IPS-18c (cell line): ENCODE data around the gene MAB21L1.

Experiments
- H3K4me3 ChIP-seq: 2 replicates; pipeline ENCODE4 v1.7.0; 2013; ENCODE audit warnings: low read depth, mild to moderate bottlenecking, low read length, moderate library complexity; ENCODE audit not compliant: insufficient read depth
- H3K9me3 ChIP-seq: one replicate; pipeline ENCODE4 v1.6.1; 2013; ENCODE audit warnings: mild to moderate bottlenecking, low read length, moderate library complexity; ENCODE audit not compliant: control insufficient read depth, insufficient read depth

Gene MAB21L1

DNA sequence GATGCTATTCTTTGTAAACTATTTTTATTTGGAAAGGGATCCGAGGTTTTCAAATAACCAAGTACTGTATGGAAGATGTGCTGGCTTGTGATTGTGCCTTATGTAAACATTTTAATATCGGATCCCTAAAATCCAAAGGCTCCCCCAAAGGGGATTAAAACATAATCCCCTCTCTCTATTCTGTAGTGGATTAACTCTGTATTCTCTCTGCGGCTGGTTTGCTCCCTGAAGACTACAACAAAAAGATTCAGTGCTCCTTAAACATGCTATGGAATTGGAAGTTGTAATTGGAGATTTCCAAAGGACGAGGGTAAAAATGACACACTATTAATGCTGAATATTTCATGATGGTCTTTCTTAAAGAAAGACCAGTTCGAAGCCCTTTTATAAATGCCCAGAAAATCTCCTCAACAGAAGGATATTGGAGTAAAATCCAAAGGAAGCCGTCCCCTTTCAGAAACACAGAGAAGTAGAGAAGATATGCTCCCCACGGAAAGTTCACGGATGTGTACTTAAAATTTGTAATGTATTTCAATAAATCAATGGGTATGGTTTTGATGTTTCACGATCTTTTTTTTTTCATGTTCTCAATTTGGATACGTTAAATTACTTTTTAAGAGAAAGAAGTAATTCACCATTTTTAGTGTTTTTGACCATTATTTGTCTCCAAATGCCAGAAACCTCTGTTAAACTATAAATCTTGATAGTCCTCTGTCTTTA lies 6.5 kb downstream of the MAB21L1 start:
- no peak overlapping the region for H3K4me3 ChIP-seq

DNA sequence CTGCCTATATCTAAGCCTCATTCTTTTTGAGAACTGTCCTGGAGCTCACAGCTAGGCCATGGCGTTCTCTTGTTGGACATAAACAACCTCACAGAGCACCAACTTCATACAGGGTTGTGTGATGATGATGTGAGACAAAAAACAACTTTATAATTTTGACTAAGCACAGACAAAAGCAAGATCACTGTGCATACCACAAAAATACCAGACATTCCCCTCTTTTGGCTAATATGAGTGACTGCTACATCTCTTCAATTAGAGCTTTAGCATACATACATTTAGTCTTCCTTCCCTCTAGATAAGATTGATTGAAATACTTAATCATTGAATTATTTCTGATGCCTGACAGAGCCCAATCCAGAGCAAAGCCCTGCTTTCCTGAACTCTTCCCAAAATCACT lies 8.3 kb downstream of the MAB21L1 start:
- Histone ChIP-seq H3K9me3 (no peaks in the 10 kb centered on the region), H3K4me3 (no peak overlapping the region)

More for the DNA sequence above, 6.5 kb downstream of the MAB21L1 start:
- no peaks in the 10 kb centered on the region for H3K9me3 ChIP-seq

DNA sequence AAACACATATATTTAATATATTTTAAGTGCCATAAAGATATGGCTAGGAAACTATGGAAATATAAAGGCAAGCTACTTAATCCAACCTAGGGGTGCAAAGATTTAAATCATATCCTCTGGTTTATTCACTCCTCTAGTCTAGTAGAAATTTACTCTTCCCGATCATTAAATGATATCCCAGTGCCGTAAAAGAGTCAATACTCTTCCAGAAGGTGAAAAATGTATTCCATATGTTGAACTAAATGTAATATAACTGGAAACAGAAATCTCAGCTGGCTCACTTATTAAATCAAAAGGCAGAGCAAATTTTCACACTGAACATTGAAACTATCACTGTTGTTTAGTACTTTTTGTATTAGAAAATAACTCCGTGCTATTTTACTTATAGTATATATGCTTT lies 11.1 kb downstream of the MAB21L1 start:
- no peaks in the 10 kb centered on the region for H3K9me3 ChIP-seq
- H3K4me3 ChIP-seq, result no peak overlapping the region

DNA sequence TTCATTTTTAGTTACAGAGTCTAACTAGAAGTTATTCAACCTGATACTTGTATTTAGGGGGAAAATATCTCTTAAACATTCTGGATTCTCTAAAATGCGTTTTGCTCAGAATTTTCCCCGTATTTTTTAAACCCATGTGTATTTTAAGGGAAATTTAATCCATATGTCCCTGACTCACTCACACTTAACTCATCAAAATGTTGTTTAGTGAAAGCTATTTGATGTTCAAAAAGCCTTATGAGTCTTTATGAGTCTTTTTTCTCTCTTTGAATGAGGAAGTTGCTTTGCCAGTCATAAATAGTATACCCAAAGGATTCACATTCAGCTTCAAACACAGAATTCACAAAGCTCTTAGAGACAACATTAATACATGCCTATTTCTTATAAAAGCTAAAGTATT lies 16.4 kb downstream of the MAB21L1 start:
- Histone ChIP-seq H3K9me3 (no peaks in the 10 kb centered on the region), H3K4me3 (no peak overlapping the region)

DNA sequence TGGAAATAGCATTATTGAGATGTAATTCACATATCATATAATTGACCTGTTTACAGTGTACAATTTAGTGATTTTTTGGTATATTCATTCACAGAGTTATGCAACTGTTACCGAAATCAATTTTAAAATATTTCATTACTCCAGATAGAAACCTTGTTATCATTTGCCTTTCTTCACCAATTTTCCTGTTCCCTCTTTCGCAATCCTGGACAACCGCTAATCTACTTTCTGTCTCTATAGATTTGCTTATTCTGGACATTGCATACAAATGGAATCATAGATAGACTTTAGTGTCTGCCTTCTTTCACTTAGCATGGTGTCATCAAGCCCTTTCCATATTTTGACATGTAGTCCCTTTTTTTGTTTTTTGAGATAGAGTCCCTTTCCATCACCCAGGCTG lies 19.2 kb downstream of the MAB21L1 start:
- Histone ChIP-seq H3K4me3 (no peak overlapping the region), H3K9me3 (no peaks in the 10 kb centered on the region)

DNA sequence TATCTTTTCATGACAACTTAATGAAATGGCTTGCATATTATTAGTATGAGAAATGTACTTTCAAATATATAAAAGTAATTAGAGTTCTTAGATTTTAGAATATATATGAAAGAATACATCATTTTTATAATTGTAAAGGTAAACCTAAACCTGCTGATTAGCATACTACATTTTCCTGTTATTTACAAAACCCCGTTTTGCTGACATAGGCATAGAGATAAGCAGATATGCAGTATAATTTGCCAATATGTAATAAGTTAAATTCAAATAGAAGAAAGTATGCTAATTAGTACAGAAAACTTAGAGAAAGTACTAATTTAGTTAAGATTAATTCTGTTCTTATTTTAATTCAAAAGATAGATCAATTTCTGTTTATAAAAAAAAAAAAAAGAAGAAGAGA lies 21.5 kb downstream of the MAB21L1 start:
- Histone ChIP-seq H3K4me3 (no peak overlapping the region), H3K9me3 (no peaks in the 10 kb centered on the region)

DNA sequence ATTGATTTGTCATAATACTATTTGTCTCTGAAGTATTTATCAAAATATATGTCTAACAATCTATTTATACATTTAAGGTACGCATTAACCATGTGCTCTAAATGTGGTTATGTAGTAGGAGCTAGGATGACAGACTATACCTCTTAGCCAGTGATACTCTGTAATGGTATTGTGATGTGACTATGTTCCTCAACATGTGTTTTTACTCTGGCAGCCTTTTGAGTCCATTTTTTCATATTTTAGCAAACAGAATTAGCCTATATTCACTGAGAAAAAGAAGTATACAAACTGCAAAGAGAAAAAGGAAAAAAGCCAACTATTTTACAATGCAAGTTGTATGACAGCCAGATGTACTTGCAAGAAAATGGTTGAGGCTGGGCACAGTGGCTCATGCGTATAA lies 26.7 kb downstream of the MAB21L1 start:
- H3K9me3 ChIP-seq, result no peaks in the 10 kb centered on the region
- no peak overlapping the region for H3K4me3 ChIP-seq

DNA sequence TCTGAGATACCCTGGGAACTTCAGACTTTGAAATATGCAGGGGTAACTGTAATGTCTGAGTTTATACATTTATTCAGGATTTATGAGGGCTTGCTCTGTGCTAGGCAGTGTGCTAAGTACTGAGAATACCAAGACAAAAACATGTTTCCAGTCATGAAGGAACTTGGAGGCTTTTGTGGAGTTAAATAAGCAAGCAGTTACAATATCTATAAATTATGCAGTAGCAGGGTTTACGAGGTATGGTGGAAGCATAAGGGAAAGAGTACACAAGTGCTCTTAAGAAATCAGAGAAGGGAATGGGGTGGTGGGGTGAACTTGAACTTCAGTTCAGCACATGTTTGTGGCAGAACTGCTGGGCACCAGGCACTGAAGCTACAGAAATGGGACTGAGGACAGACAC lies 28.0 kb downstream of the MAB21L1 start:
- no peaks in the 10 kb centered on the region for H3K9me3 ChIP-seq
- H3K4me3 ChIP-seq, result no peak overlapping the region
